HuH-7 (cell line): ENCODE data around the gene SLC26A2.
"Not testable (repeated sequence)": the region's sequence is repeated elsewhere in the genome, so short reads cannot be mapped to it uniquely, and the experiment has no call there.

ENCODE experiments used
- DNase-seq: peaks from one replicate; pipeline ENCODE4 v3.0.0; 2011; ENCODE audit warnings: low spot score

The SLC26A2 gene

GRCh38 chr5:149937610-149938009 is 22.9 kb upstream of the SLC26A2 start:
- no peak for DNase-seq

- DNase-seq, result no peak
Measured at GRCh38 chr5:149938279-149938678, 22.3 kb upstream of the SLC26A2 start.

DNA sequence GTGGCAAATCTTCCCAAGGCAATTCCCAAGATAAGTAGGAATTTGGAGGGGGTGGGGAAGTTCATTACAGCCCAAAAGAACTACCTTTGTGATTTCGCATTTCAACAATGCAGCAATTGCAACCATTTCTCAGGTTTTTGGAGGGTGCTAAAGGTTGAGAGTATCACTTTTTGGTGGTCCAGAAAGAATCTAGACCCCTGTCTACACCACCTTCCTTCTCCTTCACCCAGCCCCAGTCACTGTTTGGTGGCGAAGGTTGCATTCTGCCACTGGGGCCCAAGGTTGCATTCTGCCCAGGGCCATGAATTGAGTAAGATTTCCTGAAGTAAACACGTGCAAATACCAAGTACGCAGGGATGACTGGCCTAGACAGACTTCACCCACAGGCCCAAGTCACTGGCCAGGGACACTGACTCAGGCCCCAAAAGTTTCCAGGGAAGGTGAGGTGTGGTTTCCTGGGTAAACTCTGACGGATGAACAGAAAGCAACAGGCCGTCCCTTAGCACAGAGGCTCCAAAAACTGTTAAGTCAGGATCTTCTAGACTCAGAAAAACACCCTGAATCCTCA is 21.7 kb upstream of the SLC26A2 start:
- DNase-seq, result no peak

DNA sequence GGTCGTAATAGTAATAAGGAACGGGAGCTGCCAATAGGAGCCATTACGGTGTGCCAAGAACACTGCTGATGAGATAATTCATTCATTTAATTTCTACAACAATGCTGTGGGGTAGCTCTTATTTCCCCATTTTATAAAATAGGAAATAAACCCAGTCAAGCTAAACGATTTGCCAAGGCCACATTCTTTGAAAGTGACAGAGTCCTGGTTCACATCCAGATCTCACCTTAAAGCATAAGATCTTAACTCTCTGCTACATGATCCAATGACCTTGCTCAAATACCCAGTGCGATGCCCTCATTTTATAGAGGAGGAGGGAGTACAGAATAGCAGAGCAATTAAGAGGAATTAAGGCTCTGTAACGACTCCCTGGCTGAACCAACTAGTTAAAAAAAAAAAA is 21.0 kb upstream of the SLC26A2 start:
- no peak for DNase-seq

- DNase-seq, result no peak
Measured at GRCh38 chr5:149940077-149940574, 20.4 kb upstream of the SLC26A2 start.

- no peak for DNase-seq
Measured at GRCh38 chr5:149940941-149941644, 19.5 kb upstream of the SLC26A2 start.

- DNase-seq, result no peak
Measured at GRCh38 chr5:149941795-149942194, 18.8 kb upstream of the SLC26A2 start.

- no peak for DNase-seq
Measured at GRCh38 chr5:149942199-149942598, 18.4 kb upstream of the SLC26A2 start.

DNA sequence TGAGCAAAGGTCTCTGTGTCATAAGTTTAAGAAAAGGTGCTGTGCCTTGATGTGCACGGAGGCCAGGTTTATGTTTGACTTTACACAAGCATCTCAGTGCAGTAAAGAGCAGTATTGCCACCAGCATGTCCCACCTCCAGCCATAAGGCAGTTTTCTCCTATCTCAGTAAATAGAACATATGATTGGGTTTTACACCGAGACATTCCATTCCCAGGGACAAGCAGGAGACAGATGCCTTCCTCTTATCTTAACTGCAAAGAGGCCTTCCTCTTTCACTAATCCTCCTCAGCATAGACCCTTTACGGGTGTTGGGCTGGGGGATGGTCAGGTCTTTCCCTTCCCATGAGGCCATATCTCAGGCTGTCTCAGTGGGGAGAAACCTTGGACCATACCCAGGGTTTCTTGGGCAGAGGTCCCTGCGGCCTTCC is 17.8 kb upstream of the SLC26A2 start:
- DNase-seq, result not testable (repeated sequence)

DNA sequence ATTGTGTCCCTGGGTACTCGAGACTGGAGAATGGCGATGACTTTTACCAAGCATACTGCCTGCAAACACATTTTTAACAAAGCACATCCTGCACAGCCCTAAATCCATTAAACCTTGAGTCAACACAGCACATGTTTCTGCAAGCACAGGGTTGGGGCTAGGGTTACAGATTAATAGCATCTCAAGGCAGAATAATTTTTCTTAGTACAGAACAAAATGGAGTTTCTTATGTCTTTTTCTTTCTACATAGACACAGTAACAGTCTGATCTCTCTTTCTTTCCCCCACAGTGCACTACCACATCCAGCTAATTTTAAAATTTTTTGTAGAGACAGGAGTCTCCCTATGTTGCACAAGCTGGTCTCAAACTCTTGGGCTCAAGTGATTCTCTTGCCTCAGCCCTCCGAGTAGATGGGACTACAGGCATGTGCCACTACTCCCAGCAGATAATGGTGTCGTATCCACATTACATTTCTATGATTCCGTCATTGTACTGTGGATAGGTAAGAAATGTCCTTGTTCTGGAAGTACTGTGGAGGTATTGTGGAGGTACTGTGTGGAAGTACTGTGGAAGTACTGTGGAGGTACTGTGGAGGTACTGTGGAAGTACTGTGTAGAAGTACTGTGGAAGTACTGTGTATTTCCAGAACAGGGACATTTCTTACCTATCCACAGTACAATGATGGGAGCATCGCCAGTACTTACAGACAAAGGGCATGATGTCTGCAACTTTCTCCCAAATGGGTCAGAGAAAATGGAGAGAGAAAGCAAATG is 17.2 kb upstream of the SLC26A2 start:
- DNase-seq, result not testable (repeated sequence)

DNA sequence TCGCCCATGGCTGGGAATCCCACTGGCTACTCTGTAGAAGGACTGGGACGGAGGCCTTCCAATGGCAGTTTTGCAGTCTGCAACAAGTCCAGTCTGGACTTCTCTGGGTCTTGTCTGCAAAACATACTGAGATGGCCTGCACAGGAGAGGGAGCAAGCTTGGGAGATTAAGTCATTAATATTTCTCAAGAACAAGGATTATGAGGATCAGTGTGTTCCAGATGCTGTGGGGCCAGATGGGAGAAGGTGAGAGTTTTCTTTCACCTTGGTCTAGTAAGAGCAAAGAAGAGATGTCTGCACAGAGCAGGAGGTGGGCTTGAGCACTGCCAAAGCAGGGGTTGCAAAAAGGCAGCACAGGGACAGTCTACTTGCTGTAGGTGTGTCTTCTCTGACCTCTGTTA is 15.9 kb upstream of the SLC26A2 start, which contains the start of gene PDE6A:
TSS of gene PDE6A (minus strand) at position 128 of the 400 bp plus-strand sequence. CDS start at position 8, 120 bp downstream.
- DNase-seq, result no peak

DNA sequence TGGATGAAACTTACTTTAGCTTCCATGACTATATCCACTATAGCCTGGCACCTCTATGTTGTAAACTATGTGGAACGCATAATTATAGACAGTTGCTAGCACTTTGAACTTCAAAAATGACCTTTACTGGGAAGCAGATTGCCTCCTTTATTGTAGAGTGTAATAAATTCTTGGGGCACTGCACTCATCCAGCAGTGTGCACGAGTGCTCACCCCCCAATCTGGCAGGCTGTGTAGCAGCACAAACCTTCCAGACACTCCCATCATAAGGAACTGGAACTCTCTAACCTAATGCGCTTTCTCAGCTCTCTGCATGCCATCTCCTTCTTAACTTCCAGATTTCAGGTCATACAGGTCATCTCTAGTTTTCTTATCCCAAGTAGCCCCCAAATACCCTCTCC is 14.4 kb upstream of the SLC26A2 start:
- DNase-seq, result no peak

DNA sequence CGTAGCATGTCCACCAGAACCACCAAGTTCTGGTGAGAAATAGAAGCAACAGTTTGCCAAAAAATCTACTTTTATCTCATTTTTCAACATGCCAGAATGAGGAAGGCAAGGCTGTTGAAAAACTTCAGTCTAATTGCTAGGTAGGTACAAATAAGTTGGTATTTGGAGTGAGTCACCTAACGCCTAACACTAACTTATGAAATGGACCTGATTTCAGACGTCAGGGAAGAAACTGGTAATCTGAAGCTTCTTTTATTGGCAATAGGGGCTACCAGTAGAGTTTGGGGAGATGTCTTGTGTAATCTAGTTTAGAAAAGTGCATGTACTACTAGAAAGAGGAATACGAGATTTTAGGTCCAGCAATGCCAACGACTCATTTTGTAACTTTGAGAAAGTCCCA is 11.6 kb upstream of the SLC26A2 start:
- DNase-seq, result no peak

DNA sequence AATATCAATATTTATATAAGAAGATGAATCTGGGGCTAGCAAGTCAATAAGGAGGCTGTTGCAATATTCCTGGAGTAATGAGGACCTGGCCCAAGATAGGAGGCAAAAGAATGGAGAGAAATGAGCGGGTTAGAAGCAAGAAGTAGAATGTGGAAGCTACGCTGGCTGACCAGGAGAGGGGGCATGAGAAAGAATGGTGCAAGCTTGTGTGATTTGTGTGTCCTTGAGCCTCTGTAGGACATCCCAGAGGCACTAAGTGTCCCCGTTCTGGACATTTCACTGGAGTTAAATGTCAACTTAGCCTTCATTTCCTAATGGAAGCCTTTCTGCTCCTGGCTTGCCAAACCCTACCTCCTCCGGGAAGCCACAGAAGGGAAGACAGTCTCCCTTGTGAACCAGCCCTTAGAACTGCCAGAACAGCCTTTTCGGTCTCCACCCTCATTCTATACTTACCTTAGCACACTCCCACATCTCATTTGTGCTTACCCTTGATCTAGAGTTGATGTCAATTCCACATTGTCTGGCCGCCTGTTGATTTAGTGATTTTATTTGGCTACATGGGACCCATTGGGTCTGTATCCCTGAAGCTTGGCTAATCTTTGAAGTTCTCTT is 9.3 kb upstream of the SLC26A2 start:
- peak; percentile 34 for DNase-seq

DNA sequence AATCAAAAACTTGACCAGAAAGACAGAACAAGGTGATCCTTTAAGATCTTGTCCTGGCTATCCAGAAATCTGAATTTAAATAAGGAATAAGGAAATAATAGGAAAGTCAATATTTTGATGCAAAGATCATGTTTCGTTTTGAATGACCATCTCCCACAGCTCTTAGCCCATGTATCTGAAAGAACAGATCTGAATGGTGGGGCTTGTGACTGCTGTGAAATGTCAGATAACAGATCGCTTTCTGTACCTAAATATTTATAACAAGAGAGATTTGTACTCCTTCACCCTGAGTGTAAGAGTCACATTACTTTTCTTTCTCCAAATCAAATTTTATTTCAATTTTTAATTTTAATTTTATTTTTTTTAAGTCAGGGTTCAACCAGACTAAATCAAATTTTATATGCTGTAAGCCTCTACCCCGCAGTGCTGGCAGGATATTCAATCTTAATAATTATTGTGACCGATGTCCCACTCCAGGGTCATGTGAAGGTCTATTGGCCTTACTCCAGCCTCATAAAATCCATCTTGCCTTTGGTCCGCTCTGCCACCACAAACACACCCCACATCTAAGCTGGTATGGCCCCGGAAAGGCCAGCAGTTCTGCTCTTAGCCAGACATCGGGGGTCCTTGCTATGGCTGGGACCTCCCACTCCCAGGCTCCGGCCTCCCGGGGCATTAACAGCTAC is 7.0 kb upstream of the SLC26A2 start:
- no peak for DNase-seq

DNA sequence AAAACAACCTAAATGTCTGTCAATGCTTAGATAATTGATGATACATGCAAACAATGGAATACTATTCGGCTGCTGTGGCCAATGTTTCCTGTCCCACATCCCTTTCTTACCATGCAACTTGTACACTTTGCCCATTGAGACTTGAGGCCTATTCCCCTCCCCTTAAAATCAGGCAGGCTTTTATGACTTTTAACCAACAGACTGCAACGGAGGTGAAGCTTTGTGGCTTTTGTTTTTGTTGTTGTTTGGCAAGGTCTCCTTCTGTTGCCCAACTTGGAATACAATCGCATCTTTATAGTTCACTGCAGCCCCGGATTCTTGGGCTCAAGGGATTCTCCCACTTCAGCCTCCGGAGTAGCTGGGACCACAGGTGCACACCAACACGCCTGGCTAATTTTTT is 5.8 kb upstream of the SLC26A2 start:
- DNase-seq, result no peak

GRCh38 chr5:149956685-149957084 is 3.9 kb upstream of the SLC26A2 start:
- DNase-seq, result no peak

DNA sequence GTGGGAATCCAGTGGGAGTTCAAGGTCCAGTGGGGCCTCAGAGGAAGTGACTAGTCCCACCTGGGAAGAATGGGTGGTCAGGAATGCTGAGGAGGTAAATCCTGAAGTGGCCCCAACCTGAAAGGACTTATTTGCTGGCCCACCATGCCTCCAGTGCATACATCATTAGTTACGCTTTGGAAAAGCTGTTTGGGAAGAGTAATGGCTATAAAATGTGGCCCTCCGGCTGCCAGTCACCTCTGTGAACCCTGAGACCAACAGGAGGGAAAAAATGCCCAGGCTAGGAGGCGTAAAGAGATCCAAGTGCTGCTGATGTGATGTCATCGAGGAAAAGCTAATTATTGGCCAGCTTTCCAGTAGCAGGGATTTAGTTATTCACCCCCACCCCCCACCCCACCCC is 2.7 kb upstream of the SLC26A2 start:
- DNase-seq, result no peak

GRCh38 chr5:149959406-149960236 is 937 bp upstream of the SLC26A2 start:
- peak; percentile 48 for DNase-seq

GRCh38 chr5:149961186-149961685 is 678 bp downstream of the SLC26A2 start:
- DNase-seq, result no peak

- peak; percentile 68 for DNase-seq
Measured at GRCh38 chr5:149961957-149962409, 1.4 kb downstream of the SLC26A2 start.
